ENCODE data around the gene CRYGB.

Gene CRYGB, protein sequence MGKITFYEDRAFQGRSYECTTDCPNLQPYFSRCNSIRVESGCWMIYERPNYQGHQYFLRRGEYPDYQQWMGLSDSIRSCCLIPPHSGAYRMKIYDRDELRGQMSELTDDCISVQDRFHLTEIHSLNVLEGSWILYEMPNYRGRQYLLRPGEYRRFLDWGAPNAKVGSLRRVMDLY

GRCh38 chr2:208146006-208146405, at the start of gene CRYGB:
TSS of gene CRYGB (minus strand) at chr2:208146158. CDS start at chr2:208146120, 38 bp downstream.
- no peak for DNase-seq

DNA sequence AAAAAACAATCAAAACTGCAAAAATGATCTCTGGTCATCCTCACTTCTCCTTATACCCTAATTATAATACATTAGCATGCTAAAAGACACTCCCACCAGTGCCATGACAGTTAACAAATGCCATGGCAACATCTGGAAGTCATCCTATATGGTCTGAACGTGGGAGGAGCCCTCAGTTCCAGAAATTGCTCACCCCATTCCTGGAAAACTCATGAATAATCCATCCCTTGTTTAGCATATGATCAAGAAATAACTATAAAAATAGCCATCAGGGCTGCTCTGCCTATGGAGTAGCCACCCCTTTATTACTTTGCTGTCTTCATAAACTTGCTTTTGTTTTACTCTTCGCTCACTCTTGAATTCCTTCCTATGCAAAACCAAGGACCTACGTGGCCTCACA, 49.6 kb upstream of the CRYGB start:
- no peak for DNase-seq

DNA sequence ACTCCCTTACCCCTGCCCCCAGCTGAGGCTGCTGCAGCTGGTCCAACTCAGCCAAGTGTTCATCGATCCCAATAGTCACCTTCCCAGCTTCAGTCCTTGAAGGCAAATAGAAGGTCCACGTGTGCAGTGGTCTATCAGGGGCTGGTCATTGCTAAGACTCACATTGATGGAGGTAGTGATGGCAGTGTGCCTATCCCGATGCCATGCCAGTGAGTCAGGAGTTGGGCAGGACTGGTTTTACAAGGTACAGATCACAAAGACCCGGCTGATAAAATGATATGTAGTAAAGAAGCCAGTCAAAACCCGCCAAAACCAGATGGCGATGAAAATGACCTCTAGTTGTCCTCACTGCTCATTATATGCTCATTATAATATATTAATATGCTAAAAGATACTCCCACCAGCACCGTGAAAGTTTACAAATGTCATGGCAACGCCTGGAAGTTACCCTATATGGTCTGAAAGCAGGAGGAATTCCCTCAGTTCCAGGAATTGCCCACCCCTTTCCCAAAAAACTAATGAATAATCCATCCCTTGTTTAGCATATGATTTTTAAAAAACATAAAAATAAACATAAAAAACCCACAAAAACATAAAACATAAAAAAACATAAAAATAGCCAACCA, 46.8 kb upstream of the CRYGB start:
- no peak for DNase-seq

DNA sequence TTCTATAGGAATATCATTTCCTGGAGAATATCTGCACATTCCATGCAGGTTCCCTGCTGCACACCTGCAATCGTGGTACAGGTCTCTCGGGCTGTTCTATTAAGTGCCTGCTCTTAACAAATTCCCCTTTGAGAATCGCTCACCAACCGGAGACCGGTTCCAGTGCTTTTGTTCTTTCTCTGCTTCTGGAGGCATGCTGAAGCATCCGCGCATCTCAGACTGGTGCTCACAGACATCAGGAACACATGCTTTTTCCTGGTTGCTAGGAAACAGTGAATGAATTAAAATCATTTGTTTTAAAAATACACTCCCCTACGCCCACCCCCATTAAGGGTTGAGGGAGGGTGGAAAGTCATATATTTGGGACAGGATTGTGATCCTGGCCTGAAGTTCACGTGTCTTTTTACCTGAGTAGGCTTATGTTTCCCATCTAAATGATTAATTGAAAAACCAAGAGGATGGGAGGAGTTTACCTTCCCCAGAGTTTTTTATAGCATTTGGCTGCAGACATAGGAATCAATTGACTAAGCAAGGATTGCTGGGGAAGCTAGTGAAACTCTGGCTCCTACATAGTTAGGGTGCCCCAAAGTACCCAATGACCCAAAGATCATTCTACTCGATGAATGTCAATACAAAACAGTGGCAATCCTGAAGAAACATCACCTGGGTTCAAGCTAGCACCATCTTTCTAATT, 44.0 kb upstream of the CRYGB start, which contains the start of gene C2orf80:
C2orf80 (minus strand) TSS at position 221 of the 694 bp plus-strand sequence. CDS start 3,044 bp downstream, outside the sequence.
- peak in 25 of 58 donors; percentile 11 to 60 (median 28) for DNase-seq

DNA sequence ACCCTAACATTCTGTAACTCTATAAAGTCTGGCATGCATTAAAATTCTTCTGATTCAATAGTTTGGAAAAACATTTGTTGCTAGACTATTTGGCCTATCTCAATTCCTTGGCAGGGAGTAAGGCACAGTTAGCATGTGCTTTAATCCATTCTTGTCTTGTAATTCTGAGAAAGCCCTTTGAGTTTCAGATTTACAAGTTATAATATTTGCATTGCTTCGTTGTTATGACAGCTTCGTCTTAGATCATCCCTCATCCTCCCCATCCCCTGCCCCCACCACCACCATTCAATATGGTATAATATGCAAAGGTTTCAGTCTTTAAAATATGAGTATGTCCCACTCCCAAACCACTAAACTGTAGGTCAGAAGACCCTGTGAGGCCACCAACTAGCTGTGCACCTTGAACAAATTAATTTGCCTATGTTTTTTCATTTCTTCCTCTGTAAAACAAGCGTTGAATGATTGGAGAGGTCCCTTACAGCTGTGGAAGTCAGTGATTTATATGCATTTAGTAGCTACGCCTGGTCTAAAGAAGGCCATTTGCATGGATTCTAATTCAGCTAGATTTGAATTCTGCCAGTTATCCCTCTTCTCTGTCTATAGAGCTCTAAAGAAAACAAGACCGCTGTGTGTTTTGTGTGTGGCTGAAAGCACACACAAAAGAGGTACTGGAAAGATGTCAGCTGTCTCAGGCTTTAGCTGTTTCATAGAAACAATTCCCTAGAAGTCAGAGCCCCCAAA, 43.3 kb upstream of the CRYGB start:
- no peak for DNase-seq

GRCh38 chr2:208186893-208187292, 40.9 kb upstream of the CRYGB start:
- DNase-seq: peak in 1 of 58 donors; percentile 32

- DNase-seq: peak in 4 of 58 donors; percentile 7 to 16 (median 12)
These were observed 40.5 kb upstream of the CRYGB start for GRCh38 chr2:208186465-208186864.

GRCh38 chr2:208183972-208184705, 38.2 kb upstream of the CRYGB start:
- peak in 6 of 58 donors; percentile 7 to 56 (median 13) for DNase-seq

DNA sequence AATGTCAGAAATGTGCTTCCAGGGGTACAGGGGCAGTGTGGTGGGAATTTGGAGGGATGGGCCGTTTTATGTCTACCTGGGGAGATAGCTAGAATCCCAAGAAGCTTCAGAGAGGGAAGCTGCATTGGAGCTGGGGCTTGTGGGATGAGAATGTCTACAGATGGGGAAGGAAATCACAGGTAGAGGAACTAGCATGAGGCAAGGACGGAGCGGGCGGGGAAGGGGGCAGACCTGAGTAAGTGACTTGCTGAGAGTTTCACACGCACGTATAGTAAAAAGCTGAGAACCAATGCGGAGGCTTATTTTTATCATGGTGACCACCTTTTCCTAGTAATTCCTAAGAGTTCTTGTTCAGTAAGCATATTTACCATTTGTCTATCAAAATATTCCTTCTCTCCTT, 37.6 kb upstream of the CRYGB start:
- DNase-seq: peak in 2 of 58 donors; percentile 5

- no peak for DNase-seq
These were observed 36.9 kb upstream of the CRYGB start for GRCh38 chr2:208182835-208183234.

GRCh38 chr2:208179028-208179609, 33.2 kb upstream of the CRYGB start:
- no peak for DNase-seq

DNA sequence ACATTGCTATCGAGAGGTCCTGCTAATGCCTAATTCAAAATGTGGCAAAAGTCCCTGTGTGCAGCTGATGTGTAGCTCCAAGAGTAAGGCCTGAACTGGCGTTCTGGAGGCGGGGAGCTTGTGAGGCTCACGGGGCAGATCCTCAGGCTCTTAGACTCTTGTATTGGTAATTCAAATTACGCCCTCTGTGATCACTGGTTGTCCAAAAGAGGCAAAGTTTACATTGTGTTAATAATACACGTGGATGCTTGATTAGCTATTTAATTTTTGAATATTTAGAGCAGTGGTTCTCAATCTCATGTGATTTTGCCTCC, 29.8 kb upstream of the CRYGB start:
- peak in 1 of 58 donors; percentile 18 for DNase-seq

DNA sequence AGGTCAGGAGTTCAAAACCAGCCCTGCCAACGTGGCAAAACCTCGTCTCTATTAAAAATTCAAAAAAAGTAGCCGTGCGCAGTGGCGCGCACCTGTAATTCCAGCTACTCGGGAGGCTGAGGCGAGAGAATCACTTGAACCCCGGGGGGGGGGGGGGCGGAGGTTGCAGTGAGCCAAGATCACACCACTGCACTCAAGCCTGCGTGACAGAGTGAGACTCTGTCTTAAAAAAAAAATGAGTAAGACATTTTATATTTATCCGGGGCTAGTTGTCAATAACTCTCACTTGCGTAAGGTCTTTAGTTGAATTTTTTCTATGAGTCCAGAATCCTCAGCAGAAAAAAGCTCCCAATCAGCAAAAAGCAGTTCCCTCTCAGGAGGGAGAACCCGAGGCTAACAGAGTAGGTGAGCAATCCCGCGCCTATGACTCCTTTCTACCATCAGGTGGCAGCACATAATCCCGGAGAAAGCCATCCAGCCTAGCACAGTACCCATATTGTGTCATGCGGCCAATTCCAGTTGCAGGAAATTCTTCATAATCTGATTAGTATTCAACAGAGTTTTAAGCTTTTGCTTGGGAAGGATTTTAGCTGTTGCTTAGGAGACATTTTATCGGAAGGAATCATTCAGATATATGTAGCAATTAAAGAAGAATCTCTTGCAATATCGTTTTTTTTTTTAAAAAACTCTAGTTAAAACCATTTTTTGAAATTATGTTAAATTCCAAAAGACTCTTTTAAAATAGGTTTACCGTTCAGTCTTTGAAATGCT, 29.3 kb upstream of the CRYGB start:
- DNase-seq: peak in 53 of 58 donors; percentile 1 to 91 (median 64)

- DNase-seq: no peak
These were observed 28.2 kb upstream of the CRYGB start for GRCh38 chr2:208174144-208174543.

GRCh38 chr2:208172125-208172524, 26.2 kb upstream of the CRYGB start:
- no peak for DNase-seq

DNA sequence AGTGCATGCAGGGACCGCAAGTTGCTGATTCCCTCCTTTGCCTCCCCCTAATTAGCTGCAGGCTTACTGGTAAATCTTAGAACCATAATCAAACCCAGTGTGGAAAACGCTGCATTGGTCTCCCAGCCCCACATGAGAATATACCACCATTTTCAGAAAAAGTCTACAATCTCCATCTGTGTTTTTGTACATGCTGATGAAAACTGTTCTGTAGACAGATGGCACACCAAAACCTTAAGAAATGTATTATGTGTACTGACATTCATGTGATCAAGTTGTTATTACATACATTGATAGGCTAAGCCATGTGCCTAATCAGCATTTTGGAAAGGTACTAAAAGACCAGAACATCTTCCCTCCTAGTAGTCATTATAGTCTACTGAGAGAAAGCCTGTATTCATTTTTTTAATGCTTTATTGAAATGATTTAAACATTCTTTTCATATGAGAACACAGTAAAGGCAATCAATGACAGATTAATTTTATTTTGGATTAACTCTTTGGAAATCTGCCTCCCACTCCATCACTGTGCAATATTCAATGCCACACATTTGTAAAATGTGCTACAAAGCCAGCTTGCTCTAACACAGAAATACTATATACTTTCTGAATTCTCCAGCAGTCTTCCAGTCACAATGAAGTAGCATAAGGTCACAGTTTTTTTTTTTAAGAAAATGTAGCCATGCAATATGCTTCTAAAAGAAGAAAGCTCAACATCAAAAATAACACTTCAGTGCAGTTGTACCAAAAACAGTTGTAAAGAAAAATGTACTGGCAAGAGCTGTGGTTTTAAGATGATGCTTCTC, 19.2 kb upstream of the CRYGB start:
- DNase-seq: no peak

- no peak for DNase-seq
These were observed 17.5 kb upstream of the CRYGB start, which contains the start of gene CRYGA for GRCh38 chr2:208163489-208163888. TSS of gene CRYGA (minus strand) at chr2:208163589. CDS start at chr2:208163556, 33 bp downstream.

DNA sequence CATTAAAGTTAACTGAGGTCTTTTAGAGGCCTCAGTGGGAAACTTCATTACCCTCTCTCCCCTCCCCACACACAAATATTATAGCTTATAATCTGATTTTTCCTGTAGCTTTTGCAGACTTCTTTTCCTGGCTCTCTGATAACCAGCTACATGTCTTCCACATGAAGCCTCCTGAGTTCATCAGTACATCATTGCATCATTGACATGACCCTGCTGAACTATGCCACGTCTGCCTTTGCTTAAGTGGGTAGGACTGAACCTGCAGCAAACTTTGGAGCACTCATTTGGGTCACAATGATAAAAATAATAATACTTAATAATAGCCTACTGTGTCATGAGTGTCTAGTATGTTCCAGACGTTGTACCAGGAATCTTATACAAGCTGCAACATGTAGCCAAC, 10.5 kb upstream of the CRYGB start:
- no peak for DNase-seq

DNA sequence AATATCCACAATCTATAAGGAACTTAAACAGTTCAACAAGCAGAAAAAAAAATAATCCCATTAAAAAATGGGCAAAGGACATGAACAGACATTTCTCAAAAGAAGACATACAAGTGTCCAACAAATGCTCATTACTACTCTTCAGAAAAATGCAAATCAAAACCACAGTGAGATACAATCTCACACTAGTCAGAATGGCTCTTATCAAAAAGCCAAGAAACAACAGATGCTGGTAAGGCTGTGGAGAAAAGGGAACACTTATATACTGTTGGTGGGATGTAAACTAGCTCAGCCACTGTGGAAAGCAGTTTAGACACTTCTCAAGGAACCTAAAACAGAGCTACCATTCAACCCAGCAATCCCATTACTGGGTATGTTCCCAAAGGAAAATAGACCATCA, 7.2 kb upstream of the CRYGB start:
- no peak for DNase-seq
